NCI-H345 (cell line): ENCODE data around the gene POLE.

Experiments used
- DNase-seq: peaks from one replicate; lab custom pipeline; 2025; lab: John Stamatoyannopoulos, UW

Gene POLE, protein sequence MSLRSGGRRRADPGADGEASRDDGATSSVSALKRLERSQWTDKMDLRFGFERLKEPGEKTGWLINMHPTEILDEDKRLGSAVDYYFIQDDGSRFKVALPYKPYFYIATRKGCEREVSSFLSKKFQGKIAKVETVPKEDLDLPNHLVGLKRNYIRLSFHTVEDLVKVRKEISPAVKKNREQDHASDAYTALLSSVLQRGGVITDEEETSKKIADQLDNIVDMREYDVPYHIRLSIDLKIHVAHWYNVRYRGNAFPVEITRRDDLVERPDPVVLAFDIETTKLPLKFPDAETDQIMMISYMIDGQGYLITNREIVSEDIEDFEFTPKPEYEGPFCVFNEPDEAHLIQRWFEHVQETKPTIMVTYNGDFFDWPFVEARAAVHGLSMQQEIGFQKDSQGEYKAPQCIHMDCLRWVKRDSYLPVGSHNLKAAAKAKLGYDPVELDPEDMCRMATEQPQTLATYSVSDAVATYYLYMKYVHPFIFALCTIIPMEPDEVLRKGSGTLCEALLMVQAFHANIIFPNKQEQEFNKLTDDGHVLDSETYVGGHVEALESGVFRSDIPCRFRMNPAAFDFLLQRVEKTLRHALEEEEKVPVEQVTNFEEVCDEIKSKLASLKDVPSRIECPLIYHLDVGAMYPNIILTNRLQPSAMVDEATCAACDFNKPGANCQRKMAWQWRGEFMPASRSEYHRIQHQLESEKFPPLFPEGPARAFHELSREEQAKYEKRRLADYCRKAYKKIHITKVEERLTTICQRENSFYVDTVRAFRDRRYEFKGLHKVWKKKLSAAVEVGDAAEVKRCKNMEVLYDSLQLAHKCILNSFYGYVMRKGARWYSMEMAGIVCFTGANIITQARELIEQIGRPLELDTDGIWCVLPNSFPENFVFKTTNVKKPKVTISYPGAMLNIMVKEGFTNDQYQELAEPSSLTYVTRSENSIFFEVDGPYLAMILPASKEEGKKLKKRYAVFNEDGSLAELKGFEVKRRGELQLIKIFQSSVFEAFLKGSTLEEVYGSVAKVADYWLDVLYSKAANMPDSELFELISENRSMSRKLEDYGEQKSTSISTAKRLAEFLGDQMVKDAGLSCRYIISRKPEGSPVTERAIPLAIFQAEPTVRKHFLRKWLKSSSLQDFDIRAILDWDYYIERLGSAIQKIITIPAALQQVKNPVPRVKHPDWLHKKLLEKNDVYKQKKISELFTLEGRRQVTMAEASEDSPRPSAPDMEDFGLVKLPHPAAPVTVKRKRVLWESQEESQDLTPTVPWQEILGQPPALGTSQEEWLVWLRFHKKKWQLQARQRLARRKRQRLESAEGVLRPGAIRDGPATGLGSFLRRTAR (N-terminal part only)

DNA sequence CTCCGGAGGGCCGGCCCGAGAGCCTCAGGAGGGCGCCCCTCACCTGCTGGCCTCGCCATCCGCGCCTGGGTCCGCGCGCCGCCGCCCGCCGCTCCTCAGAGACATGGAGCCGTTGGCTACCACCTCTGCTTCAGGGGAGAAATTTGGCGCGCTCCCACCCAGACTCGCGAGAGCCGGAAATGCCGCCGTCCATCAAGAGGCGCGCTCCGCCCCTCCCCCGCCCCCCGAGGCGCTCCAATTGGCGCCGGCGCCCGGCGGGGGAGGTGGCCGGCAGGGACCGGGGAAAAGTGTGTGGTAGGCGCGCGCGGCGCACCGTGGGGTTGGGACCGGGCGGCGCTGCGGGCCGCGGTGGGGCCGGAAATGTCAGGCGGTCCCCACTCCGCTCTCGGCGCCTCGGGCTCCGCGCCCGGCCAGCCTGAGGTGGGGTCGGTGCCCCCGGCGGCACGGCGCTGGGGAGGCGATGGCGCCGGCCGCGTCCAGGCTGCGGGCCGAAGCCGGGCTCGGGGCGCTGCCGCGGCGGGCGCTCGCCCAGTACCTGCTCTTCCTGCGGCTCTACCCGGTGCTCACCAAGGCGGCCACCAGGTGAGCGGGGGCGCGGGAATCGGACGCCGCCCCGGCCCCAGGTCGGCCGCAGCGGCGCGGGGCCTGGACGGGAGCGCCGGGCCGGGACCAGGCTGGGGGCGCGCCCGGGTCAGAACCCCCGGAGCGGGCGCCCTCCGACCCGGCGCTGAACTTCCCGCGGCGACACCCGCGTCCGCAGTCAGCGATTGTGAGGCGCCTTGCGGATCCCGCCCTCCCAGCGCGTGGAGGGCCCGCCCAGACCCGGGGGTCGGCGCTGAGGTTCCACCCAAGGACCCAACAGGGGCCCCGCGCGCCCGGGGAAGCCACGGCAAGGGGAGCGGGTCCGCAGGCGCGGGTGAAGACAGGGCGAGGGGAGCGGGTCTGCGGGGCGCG lies at the start of gene POLE, which contains the start of gene PXMP2:
Gene POLE, minus strand, starts transcription at position 132 of the 954 bp plus-strand sequence. Its CDS starts 27 bp downstream, at position 105.
Gene PXMP2, plus strand, starts transcription at position 377 of the 954 bp plus-strand sequence. Its CDS starts 84 bp downstream, at position 461.
- peak; percentile 96 for DNase-seq

DNA sequence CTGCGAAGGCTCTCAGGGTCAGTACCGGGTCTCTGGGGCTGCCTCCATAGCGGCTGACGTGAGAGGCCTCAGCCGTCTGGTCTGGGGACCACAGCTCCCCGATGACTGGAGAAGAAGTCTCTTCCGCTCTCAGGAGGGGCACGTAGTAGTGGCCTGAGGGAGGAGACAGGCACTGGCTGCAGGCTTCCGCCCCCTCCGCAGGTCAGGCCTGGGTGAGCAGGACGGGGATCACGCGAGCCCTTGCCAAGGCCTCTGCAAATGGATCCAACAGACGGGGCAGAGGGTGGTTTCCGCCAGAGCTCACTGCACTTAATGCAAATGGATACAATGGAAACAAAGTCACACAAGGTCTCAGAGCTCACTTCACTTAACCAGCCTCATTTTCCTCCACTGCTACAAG lies 49.8 kb upstream of the POLE start:
- no peak for DNase-seq

DNA sequence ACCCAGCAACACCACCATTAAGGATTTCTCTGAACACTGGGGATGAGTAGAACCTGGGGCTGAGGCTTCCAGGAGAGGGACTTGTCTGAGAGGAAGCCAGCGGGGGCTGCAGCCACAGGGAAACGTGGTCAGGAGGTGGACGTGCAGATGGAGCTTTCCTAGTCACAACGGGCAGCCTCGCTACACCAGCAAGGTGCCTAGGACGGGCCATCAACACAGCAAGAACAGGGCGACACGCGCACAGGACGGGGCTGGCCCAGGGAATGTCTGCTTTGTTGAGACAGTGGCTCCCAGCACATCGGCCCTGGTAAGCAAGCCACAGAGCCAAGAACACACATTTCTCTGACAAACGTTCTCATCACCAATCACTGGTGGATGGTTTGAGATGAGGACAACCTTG lies 49.2 kb upstream of the POLE start:
- no peak for DNase-seq

DNA sequence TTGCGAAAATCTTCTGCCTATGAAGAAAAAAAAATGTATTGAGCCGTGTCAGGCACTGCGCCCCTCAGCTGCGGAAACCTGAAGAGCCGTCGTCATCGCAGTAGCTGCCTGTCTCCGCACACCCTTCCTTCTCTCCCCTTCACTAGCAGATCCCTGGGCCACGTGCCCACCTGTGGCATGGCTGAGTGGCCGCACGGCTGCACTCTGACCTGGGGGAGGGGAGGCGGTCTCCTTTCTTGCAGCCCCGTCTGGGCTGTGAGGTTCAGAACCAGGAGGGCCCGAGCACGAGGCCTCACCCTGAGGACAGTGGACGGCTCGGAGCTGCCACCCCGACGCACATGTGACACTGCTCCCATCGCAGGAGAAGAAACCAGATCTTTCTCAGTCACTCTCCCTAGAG lies 48.4 kb upstream of the POLE start:
- no peak for DNase-seq

DNA sequence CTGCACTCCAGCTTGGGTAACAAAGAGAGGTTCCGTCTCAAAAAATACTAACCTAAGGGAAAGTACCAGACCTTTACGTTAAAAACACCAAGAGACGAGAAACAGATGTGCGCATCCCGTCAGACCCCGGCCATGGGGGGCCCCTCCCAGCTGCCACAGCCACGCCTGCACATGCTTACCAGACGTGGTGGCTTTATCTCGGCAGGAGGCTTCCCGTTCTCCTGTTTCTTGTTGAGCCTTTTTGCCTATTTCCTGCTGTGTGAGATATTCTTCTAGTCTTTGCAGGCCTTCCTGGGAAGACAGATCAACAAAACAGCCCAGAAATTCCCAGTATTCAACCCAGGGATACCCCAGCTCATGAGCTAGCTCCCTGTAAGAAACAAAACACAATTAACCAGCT lies 47.1 kb upstream of the POLE start:
- no peak for DNase-seq

DNA sequence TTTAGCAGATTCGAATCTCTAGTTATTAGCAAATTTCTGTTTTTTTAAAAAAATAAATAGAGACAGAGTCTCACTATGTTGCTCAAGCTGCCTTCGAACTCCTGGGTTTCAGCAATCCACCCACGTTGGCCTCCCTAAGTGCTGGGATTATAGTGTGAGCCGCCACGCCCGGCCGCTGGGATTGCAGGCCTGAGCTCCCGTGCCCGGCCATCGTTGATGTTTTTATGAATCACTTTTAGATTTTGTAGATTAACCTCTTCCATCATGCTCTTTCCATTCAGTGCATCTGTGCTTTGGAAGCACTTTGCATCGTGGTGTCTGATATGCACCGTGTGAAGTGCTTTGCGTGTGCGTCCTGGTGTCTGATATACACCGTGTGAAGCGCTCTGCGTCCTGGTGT lies 44.4 kb upstream of the POLE start:
- DNase-seq = no peak

DNA sequence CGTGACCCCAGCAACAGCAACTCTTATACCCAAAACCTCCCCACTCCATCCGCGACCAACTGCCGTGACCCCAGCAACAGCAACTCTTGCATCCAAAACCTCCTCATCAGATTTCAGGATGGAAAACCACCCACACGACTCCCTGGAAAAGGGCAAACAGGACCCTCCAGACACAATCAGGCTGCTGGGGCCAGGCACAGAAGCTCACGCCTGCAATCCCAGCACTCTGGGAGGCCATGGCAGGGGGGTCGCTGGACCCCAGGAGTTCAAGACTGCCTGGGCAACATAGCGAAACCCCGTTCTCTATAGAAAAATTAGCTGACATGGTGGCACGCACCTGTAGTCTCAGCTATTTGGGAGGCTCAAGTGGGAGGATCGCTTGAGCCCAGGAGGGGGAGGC lies 43.2 kb upstream of the POLE start:
- no peak for DNase-seq

DNA sequence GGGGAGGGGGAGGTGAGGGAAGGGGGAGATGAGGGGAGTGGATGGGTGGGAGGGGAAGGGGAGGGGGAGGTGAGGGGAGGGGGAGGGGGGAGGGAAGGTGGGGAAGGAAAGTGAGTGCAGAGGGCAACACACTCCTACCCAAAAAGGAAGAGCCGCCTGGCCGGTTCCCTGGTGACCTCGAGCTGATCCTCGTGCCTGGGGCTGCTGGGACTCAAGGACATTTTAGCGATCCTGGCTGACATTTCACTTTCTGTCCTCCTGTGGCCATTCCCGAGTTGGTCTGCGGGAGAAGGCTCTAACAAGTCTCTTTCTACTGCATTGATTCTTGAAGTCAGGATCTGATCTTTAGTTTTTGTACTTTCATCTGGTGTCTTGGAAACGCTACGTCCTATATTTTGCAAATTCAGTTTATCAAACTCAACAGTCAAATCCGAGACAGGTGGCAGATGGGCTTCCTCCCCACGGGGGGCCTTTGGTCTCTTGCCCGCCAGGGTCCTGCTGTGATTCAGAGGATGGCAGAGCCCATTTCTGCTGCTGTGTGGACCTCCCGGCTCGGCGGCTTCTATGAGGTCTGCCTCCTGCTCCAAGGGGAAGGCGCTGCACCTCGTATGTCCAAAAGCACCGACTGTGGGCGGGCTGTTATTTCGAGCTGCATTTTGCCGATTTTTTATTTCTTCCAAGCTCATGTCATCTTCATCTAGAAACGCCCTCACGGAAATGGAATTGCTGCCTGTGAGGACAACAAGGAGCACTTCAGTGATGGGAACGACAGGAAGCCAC lies 42.6 kb upstream of the POLE start:
- DNase-seq = no peak

DNA sequence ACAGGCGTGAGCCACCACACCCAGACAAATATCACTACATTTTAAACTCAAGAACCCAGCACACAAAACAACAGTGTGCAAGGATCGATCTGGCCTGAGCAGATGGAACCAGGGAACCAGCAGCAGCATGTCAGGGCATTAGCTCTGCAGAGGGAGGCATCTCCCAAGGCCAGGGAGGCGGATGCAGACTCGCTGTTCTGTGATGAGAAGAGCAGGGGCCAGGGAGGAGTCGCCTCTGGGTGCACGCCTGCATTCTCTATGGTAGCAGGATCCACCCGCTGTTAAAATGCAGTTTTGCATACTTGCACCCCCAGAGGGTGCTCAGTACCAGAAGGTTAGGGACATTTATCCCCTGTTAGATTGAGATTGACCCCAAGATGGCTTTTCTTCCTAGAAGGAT lies 41.4 kb upstream of the POLE start:
- DNase-seq = no peak

DNA sequence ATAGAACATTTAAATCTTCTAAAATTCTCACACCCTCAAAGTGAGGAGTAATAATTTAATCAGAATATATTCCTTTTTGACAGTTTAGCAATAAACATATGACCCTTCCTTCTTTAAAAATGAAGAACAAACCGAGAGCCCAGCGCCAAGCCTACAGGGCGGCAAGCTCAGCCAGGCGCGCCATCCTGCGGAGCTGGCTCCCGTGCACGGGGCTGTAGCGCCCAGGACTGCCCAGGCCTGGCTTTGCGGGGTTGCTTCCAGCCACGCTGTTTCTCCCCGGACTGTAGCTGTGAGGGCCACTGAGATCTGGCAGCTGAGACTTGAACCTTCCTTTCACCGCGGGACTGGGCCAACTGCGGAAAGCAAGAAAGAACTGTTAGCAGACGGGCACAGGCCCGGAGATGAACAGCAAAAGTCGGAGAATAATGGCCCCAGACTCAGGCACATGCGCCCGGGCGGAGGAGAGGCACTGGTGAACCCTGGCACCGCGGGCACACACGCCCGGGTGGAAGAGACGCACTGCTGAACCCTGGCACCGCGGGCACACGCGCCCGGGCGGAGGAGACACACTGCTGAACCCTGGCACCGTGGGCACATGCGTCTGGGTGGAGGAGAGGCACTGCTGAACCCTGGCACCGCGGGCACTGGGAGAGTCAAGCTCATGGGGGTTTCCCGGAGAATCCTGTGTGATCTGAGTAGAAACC lies 40.1 kb upstream of the POLE start:
- no peak for DNase-seq

DNA sequence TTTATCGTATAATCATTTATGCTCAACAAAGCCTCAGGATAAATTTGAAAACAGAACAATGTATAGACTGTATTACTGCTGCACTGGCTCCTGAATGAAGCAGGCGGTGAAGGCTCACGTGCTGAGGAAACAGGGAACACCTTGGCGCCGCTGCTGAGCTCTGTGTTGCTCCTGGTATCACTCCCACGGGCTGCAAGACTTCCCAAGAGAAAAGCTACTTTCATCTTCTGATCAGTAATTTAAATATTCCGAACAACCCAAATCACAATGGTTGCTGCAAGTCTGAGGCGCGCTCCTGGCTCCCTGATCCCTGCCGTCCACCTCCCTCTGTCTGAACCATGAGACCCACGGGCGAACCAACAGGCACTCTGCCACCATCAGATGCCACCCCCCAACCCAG lies 39.2 kb upstream of the POLE start:
- DNase-seq = no peak

DNA sequence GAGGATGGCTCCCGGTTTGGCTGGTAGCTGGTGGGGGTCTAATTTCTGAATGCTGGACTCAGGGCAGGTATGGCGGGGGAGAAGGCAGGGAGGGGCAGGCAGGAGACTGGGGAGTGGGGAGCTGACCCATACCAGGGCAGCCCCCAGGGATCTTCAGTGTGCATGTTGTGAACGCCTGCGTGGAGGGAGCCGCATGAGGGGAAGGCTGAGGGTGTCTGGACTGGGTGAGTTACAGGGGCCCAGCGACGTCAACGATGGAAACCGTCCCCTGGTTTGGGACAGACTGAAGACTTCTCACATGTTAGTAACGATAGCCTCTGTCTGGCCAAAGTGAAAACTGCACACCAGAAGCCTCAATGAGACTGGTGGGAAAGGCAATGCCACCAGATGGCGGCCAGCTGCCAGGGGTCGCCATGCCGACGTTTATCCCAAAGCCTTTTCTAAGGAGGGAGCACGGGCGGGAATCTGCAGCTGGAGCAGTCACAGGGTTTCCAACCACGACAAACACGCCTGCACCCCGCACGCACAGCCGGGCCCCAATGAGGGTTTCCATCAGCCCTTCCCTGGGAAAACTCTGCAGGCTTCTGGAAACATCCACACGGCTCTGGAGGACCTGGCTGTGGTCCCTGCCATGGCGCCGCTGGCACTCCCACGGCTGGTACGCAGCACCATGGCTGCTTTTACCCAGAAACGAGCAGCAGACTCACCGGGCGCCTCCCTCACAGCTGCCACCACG lies 37.5 kb upstream of the POLE start:
- no peak for DNase-seq

DNA sequence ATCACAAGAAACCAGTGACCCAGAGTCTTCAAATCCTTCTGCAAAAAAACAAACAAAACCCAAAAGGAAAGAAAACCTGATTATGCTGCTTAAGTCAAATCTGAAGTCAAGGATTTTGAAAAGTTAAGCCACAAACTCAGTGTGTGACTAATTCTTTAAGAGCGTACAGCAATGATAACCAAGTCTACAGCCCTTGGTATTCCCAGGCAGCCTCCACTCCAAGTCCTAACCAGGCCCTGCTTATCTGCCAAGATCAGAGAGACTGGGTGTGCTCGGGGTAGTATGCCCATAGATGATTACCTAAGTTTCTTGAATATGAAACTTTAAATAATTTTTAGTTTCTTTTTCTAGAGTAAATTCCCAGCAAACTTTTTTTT lies 36.6 kb upstream of the POLE start:
- DNase-seq = no peak

DNA sequence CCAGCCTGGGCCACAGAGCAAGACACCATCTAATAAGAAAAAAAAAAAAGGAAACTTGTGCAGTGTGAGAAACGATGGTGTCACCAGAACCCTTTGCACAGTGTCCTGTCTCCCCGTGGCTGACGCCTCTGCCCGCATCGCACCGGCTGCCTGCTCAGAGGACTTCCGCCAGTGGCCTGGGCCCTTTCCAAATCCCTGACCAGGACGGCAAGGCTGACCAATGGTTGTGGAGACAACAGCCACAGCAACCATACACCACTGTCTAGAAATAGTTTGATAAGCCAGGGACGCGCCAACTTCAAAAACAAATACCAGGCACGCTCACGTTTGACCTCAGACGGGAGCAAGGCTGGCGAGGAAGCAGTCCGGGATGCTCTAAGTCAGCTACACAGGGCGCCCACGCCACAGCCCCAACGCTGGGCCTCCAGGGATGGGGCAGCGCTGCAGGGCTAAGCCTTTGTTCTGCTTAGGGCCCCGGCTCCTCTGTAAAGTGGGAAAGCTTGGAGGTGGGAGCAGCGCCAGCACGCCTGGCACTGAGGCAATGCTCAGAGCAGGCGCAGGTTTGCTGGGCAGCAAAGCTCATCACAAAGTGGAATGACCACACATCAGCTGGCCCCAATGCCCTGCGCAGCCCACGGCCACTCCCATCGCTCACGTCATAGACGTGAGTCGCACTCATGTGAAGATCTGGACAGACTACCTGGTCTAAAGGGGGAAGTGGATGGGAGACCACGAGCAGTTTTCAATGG lies 36.0 kb upstream of the POLE start:
- DNase-seq = no peak

DNA sequence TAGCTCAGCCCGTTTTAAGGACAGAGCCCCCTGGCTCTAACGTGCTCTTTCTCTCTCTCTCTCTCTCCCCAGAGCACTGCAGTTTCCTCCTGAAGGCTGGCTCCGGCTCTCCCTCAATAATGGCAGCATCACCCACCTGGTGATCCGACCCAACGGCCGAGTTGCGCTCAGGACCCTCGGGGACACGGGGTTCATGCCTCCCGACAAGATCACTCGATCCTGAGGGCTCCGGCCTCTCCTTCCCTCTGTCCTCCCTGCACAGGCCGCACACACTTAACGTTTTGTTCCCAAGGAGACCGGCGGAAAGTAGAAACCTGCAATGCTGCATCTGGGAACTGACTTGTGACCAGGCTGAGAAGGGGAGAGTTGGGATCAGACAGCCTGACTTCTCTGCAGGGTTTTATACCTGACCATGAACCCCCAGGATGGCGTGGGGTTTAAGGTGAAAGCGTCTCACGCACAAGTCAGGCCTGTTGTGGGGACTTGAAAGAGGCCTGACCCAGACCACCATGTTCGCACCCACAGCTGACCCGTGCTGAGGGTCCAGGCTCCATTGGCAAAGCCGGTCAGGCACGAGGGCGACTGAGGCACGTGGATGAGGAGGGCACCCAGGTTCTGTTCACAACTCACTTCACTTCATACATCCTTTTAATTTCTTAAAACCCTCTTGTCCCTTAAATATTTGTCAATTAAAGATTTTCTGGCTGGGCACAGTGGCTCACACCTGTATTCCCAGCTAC lies 33.6 kb upstream of the POLE start:
- DNase-seq = no peak

DNA sequence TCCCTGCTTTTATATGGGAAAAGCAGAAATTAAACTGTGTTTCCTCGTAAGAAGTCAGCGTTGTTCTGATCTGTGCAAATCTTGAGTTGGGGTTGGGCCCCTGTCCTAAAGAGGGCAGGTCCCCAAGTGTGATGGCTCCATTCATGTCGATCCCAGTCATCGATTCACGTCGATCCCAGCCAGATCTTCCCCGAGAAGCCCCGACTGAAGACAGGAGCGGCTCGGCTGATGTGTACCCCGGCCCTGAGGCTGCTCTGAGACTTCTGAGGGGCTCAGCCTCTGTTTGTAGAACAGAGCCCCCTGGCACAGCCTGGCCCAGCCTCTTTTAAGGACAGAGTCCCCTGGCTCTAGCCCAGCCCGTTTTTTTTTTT lies 32.8 kb upstream of the POLE start:
- no peak for DNase-seq

DNA sequence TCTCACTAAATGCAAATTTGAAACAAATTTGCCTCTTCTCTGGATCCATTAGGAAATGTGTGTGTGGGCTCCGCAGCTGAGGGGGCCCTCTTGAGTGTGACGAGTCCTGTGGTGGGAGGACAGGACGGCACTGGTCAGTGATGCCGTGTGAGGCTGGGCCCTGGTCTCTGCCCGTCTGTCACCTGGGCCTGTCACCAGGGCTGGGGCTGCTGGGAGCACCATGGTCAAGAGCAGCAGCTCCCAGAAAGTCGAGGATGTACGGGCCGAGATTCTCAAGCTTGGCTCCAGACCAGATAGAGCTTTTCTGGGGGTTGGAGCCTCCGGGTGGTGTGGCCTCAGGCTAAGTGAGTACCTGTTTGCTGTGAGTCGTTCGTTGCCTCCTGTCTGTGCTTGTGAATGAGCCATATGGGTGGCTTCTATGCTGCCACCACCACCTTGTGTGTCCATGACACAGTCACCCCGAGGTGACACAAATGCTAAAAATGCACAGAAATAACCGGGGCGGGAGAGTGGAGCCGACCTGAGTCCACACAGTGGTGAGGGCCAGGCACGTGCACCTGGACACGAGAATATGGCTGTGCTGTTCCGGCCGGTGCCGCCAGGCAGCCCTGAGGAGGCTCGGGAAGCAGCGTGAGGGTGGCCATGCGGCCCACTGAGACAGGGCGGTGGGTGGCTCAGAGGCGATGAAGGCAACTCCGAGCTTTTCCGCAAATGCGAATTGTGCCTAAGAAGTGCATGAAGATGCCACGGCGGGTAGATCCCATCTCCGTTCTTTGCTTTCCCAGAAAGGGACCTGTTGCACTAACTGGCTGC lies 32.2 kb upstream of the POLE start:
- no peak for DNase-seq
